Mesendoderm (in vitro differentiated cells): ENCODE data around the gene CFAP20DC.

Source experiments
- DNase-seq: peaks from one replicate; pipeline ENCODE4 v3.0.0; 2013
- H2AK5ac ChIP-seq: 2 replicates; pipeline ENCODE4 v1.6.1; 2013; ENCODE audit warnings: low read length, inconsistent platforms
- H2BK120ac ChIP-seq: 2 replicates; pipeline ENCODE4 v1.6.1; 2013; ENCODE audit warnings: low read depth, mild to moderate bottlenecking, low read length, moderate library complexity, mixed read lengths
- H2BK15ac ChIP-seq: replicated peaks from 2 replicates; pipeline ENCODE4 v1.6.1; 2013; ENCODE audit warnings: low read depth, mild to moderate bottlenecking, moderate library complexity
- H2BK5ac ChIP-seq: 2 replicates; pipeline ENCODE4 v1.6.1; 2013; ENCODE audit warnings: low read length, inconsistent platforms
- H3K18ac ChIP-seq: 2 replicates; pipeline ENCODE4 v1.6.1; 2013; ENCODE audit warnings: mild to moderate bottlenecking, low read length, mixed read lengths
- H3K23ac ChIP-seq: one replicate; pipeline ENCODE4 v1.6.1; 2013; ENCODE audit warnings: low read length
- H3K27ac ChIP-seq: 2 replicates; pipeline ENCODE4 v1.5.1; 2013; ENCODE audit warnings: low read depth, mild to moderate bottlenecking, inconsistent platforms, low read length, moderate library complexity
- H3K27me3 ChIP-seq: 2 replicates; pipeline ENCODE4 v1.6.1; 2013; ENCODE audit warnings: low read length, control low read depth, mild to moderate bottlenecking, inconsistent platforms; ENCODE audit not compliant: insufficient read depth, poor library complexity
- H3K36me3 ChIP-seq: 2 replicates; pipeline ENCODE4 v1.6.1; 2013; ENCODE audit warnings: low read length, inconsistent platforms; ENCODE audit not compliant: control insufficient read depth, insufficient read depth
- H3K4ac ChIP-seq: one replicate; pipeline ENCODE4 v1.6.1; 2013; ENCODE audit warnings: low read depth, mild to moderate bottlenecking, low read length, moderate library complexity
- H3K4me1 ChIP-seq: 2 replicates; pipeline ENCODE4 v1.6.1; 2013; ENCODE audit warnings: low read depth, low read length, inconsistent platforms; ENCODE audit not compliant: control insufficient read depth
- H3K4me2 ChIP-seq: 2 replicates; pipeline ENCODE4 v1.6.1; 2013; ENCODE audit warnings: low read length
- H3K4me3 ChIP-seq: 2 replicates; pipeline ENCODE4 v1.5.1; 2013; ENCODE audit warnings: mild to moderate bottlenecking, low read length
- H3K56ac ChIP-seq: one replicate; pipeline ENCODE4 v1.6.1; 2013; ENCODE audit warnings: low read length
- H3K79me1 ChIP-seq: 2 replicates; pipeline ENCODE4 v1.6.1; 2013; ENCODE audit warnings: low read length, inconsistent platforms
- H3K79me2 ChIP-seq: 2 replicates; pipeline ENCODE4 v1.6.1; 2013; ENCODE audit warnings: mild to moderate bottlenecking, low read length; ENCODE audit not compliant: control insufficient read depth, insufficient read depth
- H3K9ac ChIP-seq: 2 replicates; pipeline ENCODE4 v1.6.1; 2013; ENCODE audit warnings: low read length, inconsistent platforms
- H4K5ac ChIP-seq: one replicate; pipeline ENCODE4 v1.6.1; 2013; ENCODE audit warnings: low read length
- H4K8ac ChIP-seq: one replicate; pipeline ENCODE4 v1.6.1; 2013; ENCODE audit warnings: low read depth, mild to moderate bottlenecking, control low read depth, low read length, moderate library complexity
- WGBS: extraction: QIAGEN DNeasy Blood & Tissue Kit; methylation state at CpG from one replicate; pipeline ENCODE4 v1.1.7; 2013; ENCODE audit warnings: low lambda C conversion rate, missing lambda C conversion rate; ENCODE audit not compliant: insufficient coverage; ENCODE audit errors: extremely low coverage; 5-methylcytosine and 5-hydroxymethylcytosine counted together

The CFAP20DC gene

DNA sequence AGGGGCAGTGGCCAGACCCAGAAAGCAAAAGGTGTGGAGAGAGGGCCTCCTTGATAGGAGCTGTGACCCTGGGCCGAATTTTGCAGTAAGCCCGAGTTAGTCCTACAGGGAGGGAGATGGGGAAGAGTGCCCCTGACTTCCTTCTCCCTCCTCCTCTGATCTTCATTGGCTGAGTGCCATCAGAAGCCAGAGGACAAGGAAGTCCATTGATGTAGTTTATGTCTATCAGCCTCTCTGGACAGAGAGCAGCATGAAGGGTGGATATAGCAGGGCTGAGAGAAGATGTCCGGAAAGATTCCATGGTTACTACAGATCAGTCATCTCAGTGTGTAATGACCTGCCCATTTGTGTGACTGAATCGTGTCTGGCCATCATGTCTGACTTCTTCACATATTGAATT, 280.8 kb downstream of the CFAP20DC start:
- peaks cover 2% of the 10 kb centered on the region for H3K27me3 ChIP-seq
- no peak for DNase-seq
- no peak overlapping the region for H4K8ac ChIP-seq
- no peak overlapping the region for H3K4ac ChIP-seq
- no peak overlapping the region for H3K4me3 ChIP-seq
- H2BK15ac ChIP-seq = no peak overlapping the region
- no peak overlapping the region for H3K27ac ChIP-seq
- H3K56ac ChIP-seq = no peak overlapping the region
- H3K4me1 ChIP-seq = no peaks in the 10 kb centered on the region
- no peak overlapping the region for H3K23ac ChIP-seq
- no peaks in the 10 kb centered on the region for H3K36me3 ChIP-seq
- H2BK120ac ChIP-seq = no peak overlapping the region
- no peak overlapping the region for H3K9ac ChIP-seq
- no peak overlapping the region for H3K4me2 ChIP-seq
- no peak overlapping the region for H2AK5ac ChIP-seq
- no peaks in the 10 kb centered on the region for H3K79me2 ChIP-seq
- H3K18ac ChIP-seq = no peak overlapping the region
- H4K5ac ChIP-seq = no peak overlapping the region
- H3K79me1 ChIP-seq = no peaks in the 10 kb centered on the region
- no CpG with 5 or more reads among the region's 4 CpGs for WGBS
- no peak overlapping the region for H2BK5ac ChIP-seq

DNA sequence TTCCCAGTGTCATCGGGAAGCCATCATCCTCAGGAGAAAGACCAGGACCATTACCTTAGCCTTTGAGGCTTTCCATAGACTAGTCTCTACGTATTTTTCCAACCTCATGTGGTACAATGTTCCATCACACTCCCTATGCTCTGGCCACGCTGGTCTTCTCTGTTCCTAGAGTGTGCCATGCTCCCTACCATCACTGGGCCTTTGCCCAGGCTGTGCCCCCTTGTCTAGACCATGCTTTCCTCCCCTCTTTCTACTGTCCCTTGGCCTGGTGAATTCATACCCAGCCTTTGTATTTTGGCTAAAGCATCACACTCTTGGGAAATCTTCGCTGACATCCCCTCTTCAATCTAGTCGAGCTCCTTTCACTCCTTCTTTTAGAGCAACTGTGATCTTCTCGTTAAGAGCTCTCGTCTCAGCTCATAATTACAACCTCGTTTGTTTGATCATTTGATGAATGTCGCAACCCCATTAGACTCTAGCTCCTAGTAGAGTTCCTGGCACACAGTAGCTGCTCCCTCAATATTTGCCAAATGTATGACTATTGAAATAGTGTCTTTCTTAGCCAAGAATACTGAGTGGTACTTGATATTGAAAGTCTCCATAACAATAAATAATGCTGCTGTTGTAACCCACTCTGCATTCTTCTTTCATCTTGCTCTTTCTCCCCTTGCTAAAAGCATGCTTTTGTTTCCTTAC, 283.1 kb downstream of the CFAP20DC start:
- DNase-seq = no peak
- Histone ChIP-seq H2BK15ac (no peak overlapping the region), H3K36me3 (no peaks in the 10 kb centered on the region), H4K5ac (no peak overlapping the region), H3K4me2 (no peak overlapping the region), H3K27me3 (peaks cover 2% of the 10 kb centered on the region), H3K4me3 (no peak overlapping the region), H3K27ac (no peak overlapping the region), H3K79me2 (no peaks in the 10 kb centered on the region), H4K8ac (no peak overlapping the region), H3K18ac (no peak overlapping the region), H3K56ac (no peak overlapping the region), H2AK5ac (no peak overlapping the region), H3K4me1 (no peaks in the 10 kb centered on the region), H3K23ac (no peak overlapping the region), H3K9ac (no peak overlapping the region), H2BK120ac (no peak overlapping the region), H2BK5ac (no peak overlapping the region), H3K4ac (no peak overlapping the region), H3K79me1 (no peaks in the 10 kb centered on the region)
- WGBS = no CpG with 5 or more reads among the region's 9 CpGs

- H3K27me3 ChIP-seq = no peaks in the 10 kb centered on the region
- H3K56ac ChIP-seq = no peak overlapping the region
- H3K9ac ChIP-seq = no peak overlapping the region
- no peak overlapping the region for H2BK120ac ChIP-seq
- no peak overlapping the region for H3K18ac ChIP-seq
- no peak overlapping the region for H3K23ac ChIP-seq
- DNase-seq = no peak
- no peak overlapping the region for H3K4me3 ChIP-seq
- H3K4ac ChIP-seq = no peak overlapping the region
- H3K27ac ChIP-seq = no peak overlapping the region
- H3K4me2 ChIP-seq = no peak overlapping the region
- H3K79me2 ChIP-seq = no peaks in the 10 kb centered on the region
- no peaks in the 10 kb centered on the region for H3K36me3 ChIP-seq
- H2AK5ac ChIP-seq = no peak overlapping the region
- no peaks in the 10 kb centered on the region for H3K79me1 ChIP-seq
- WGBS = 100% methylated on average over 1 of the region's 2 CpGs
- no peak overlapping the region for H2BK15ac ChIP-seq
- H4K5ac ChIP-seq = no peak overlapping the region
- no peaks in the 10 kb centered on the region for H3K4me1 ChIP-seq
- H4K8ac ChIP-seq = no peak overlapping the region
- no peak overlapping the region for H2BK5ac ChIP-seq
Measured at GRCh38 chr3:58755150-58755549, 294.7 kb downstream of the CFAP20DC start.

DNA sequence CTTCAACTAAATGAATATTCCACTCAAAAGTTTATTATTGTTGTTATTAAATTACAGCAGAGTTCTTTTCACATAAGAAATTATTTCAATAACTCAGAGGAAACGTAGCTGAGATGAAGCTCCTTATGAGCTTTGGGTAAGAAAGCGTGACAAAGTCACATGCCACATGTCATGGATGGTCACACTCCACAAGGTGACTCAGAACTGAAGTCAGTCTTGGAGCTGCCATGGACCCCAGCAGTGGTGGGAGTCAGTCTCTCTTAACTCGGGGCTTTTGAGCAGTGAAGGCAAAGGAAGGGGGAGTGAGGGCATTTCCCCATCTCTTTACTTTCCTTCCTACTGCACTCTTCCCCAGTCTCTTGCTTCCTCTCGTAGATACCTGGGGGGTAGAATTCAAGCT, 295.8 kb downstream of the CFAP20DC start:
- no peak overlapping the region for H4K8ac ChIP-seq
- no peaks in the 10 kb centered on the region for H3K79me2 ChIP-seq
- no peaks in the 10 kb centered on the region for H3K79me1 ChIP-seq
- no peak overlapping the region for H3K18ac ChIP-seq
- H3K4me1 ChIP-seq = no peaks in the 10 kb centered on the region
- H3K27me3 ChIP-seq = no peaks in the 10 kb centered on the region
- no peaks in the 10 kb centered on the region for H3K36me3 ChIP-seq
- H2AK5ac ChIP-seq = no peak overlapping the region
- no peak for DNase-seq
- no CpG with 5 or more reads among the region's 4 CpGs for WGBS
- no peak overlapping the region for H3K9ac ChIP-seq
- no peak overlapping the region for H3K23ac ChIP-seq
- no peak overlapping the region for H2BK120ac ChIP-seq
- no peak overlapping the region for H3K4me2 ChIP-seq
- H2BK15ac ChIP-seq = no peak overlapping the region
- H3K4me3 ChIP-seq = no peak overlapping the region
- H2BK5ac ChIP-seq = no peak overlapping the region
- H3K27ac ChIP-seq = no peak overlapping the region
- no peak overlapping the region for H3K4ac ChIP-seq
- no peak overlapping the region for H4K5ac ChIP-seq
- H3K56ac ChIP-seq = no peak overlapping the region

- Histone ChIP-seq H3K4me1 (no peaks in the 10 kb centered on the region), H2BK120ac (no peak overlapping the region), H2BK5ac (no peak overlapping the region), H3K56ac (no peak overlapping the region), H2BK15ac (no peak overlapping the region), H4K5ac (no peak overlapping the region), H3K79me1 (no peaks in the 10 kb centered on the region), H3K27ac (no peak overlapping the region), H4K8ac (no peak overlapping the region), H3K79me2 (no peaks in the 10 kb centered on the region), H3K27me3 (no peaks in the 10 kb centered on the region), H2AK5ac (no peak overlapping the region), H3K36me3 (no peaks in the 10 kb centered on the region), H3K4me2 (no peak overlapping the region), H3K4me3 (no peak overlapping the region), H3K4ac (no peak overlapping the region), H3K23ac (no peak overlapping the region), H3K18ac (no peak overlapping the region), H3K9ac (no peak overlapping the region)
- DNase-seq = peak; percentile 7
- no CpG with 5 or more reads among the region's 3 CpGs for WGBS
Measured at GRCh38 chr3:58751882-58752567, 297.8 kb downstream of the CFAP20DC start.
